ENCODE data around the gene PCDH17. TPM values are rescaled to one million over a fixed set of nuclear protein-coding genes. Genes with fewer than 3 reads are reported as not detected.
A peak's percentile ranks its signal among the peaks of the same experiment; 100 is the strongest.

The PCDH17 gene
- total RNA-seq (100 to 1,000 TPM; 140 to 240 (median 229) TPM), polyA plus RNA-seq (1 to 10 TPM; 2.7 to 9.1 (median 4.4) TPM)
- long read RNA-seq, donor 1, full-length matches to known transcripts = 6 of 6 reads
- long read RNA-seq, donor 1, partial matches to known transcripts = 0 of 6 reads
- long read RNA-seq, donor 1, other reads (novel, unspliced or antisense) = 0 of 6 reads
- long read RNA-seq, donor 2, full-length matches to known transcripts = 4 of 4 reads
- long read RNA-seq, donor 2, partial matches to known transcripts = 0 of 4 reads
- long read RNA-seq, donor 2, other reads (novel, unspliced or antisense) = 0 of 4 reads

GRCh38 chr13:57631596-57632275 lies at the start of gene PCDH17:
Gene PCDH17, plus strand, starts transcription at chr13:57631744. Its CDS starts 803 bp downstream, at chr13:57632547.
- Histone ChIP-seq H3K27ac (peak within 1 kb of the TSS; percentile 23 to 75 (median 70)), H3K4me3 (peak within 1 kb of the TSS; percentile 38 to 75 (median 58)), H3K4me1 (peaks cover 0 to 41% (median 28%) of the 10 kb centered on the region in 6 donors), H3K27me3 (replicated peaks in 1 of 7) (peaks cover 0 to 82% (median 46%) of the 10 kb centered on the region in 7 donors), H3K9me3 (peaks cover 0 to 21% (median 0%) of the 10 kb centered on the region in 8 donors), H3K36me3 (peaks cover 0 to 13% (median 0%) of the 10 kb centered on the region in 6 donors)
- DNase-seq = peak; percentile 73
- 1 to 2% (median 2%) methylated on average over 26 to 33 of the region's 33 CpGs for WGBS, 5 donors
- intact Hi-C loops (cut with DNase I; ENCODE audit: low total_unique reads) = no loop called here
- TF ChIP-seq POLR2AphosphoS5 (IDR thresholded peaks at IDR 0.05) = peak in 2 of 3 donors; percentile 54 to 81
- TF ChIP-seq, protein P1, sequence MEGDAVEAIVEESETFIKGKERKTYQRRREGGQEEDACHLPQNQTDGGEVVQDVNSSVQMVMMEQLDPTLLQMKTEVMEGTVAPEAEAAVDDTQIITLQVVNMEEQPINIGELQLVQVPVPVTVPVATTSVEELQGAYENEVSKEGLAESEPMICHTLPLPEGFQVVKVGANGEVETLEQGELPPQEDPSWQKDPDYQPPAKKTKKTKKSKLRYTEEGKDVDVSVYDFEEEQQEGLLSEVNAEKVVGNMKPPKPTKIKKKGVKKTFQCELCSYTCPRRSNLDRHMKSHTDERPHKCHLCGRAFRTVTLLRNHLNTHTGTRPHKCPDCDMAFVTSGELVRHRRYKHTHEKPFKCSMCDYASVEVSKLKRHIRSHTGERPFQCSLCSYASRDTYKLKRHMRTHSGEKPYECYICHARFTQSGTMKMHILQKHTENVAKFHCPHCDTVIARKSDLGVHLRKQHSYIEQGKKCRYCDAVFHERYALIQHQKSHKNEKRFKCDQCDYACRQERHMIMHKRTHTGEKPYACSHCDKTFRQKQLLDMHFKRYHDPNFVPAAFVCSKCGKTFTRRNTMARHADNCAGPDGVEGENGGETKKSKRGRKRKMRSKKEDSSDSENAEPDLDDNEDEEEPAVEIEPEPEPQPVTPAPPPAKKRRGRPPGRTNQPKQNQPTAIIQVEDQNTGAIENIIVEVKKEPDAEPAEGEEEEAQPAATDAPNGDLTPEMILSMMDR (IDR thresholded peaks at IDR 0.05 in 8 of 11, conservative IDR thresholded peaks at IDR 0.05 in 3 of 11) = no peak
- TF ChIP-seq POLR2A (IDR thresholded peaks at IDR 0.05) = peak in 1 of 3 donors; percentile 35

- no peaks in the 10 kb centered on the region for H3K36me3 ChIP-seq
- H3K9me3 ChIP-seq = peaks cover 0 to 14% (median 0%) of the 10 kb centered on the region in 8 donors
- intact Hi-C loops (cut with DNase I; ENCODE audit: low total_unique reads) = no loop called here
- whole genome bisulfite sequencing, 5 donors = 72 to 90% (median 78%) methylated on average over 6 of the region's 6 CpGs
- H3K4me1 ChIP-seq = no peaks in the 10 kb centered on the region
- TF ChIP-seq, protein P1 (IDR thresholded peaks at IDR 0.05 in 8 of 11, conservative IDR thresholded peaks at IDR 0.05 in 3 of 11) = no peak
- TF ChIP-seq POLR2A (IDR thresholded peaks at IDR 0.05) (no peak), POLR2AphosphoS5 (IDR thresholded peaks at IDR 0.05) (no peak)
- H3K27me3 ChIP-seq (replicated peaks in 1 of 7) = no peaks in the 10 kb centered on the region
- H3K27ac ChIP-seq = no peak overlapping the region
- DNase-seq = peak; percentile 58
- no peak overlapping the region for H3K4me3 ChIP-seq
Measured at GRCh38 chr13:57582032-57582431, 49.5 kb upstream of the PCDH17 start.

DNA sequence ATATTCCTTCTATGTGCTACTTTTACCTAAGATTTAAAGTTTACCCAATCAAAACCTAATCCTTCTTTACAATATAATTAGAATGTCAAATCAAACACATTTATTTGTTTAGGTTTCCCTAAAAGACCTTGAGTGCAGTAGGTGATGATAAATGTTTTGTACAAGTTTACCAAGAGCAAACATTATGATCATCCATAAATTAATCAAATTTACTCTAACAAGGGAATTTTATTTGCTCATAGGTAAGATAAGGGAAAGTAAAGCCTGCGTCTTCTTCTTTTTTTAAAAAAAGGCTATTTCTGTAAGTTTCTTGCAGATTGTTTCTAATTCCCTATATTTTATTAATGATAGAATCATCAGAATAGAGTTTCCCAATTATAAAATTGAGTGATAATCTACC lies 48.0 kb upstream of the PCDH17 start:
- TF ChIP-seq POLR2AphosphoS5 (IDR thresholded peaks at IDR 0.05) = no peak
- TF ChIP-seq, protein P1 (IDR thresholded peaks at IDR 0.05 in 8 of 11, conservative IDR thresholded peaks at IDR 0.05 in 3 of 11) = no peak
- TF ChIP-seq POLR2A (IDR thresholded peaks at IDR 0.05) = no peak

DNA sequence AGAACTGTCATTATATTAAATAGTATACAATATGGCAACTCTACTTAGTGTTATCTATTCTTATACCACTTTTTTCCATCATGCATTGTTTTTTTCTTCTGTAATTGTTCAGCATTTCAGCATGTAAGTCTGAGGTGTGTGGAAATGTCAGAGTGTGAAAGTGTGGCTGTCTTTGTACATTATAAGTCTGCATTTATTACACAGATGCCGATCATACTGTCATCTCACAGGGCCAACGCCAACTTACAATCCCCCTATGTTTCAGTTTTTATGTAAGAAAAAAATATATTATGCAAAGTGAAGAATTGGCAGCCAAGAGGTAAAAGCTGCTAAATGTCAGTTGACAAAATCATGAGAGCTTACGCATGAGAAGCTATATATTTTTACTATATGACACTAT lies 42.9 kb upstream of the PCDH17 start:
- no peaks in the 10 kb centered on the region for H3K4me1 ChIP-seq

More for the DNA sequence above, 48.0 kb upstream of the PCDH17 start:
- Histone ChIP-seq H3K4me1 (no peaks in the 10 kb centered on the region), H3K9me3 (peaks cover 0 to 14% (median 0%) of the 10 kb centered on the region in 8 donors), H3K4me3 (no peak overlapping the region), H3K27me3 (replicated peaks in 1 of 7) (no peaks in the 10 kb centered on the region), H3K36me3 (no peaks in the 10 kb centered on the region), H3K27ac (no peak overlapping the region)
- 83 to 91% (median 86%) methylated on average over 1 of the region's 1 CpG for WGBS, 5 donors
- DNase-seq = no peak
- intact Hi-C loops (cut with DNase I; ENCODE audit: low total_unique reads) = no loop called here

More for the DNA sequence above, 42.9 kb upstream of the PCDH17 start:
- TF ChIP-seq, protein P1 (IDR thresholded peaks at IDR 0.05 in 8 of 11, conservative IDR thresholded peaks at IDR 0.05 in 3 of 11) = no peak
- TF ChIP-seq POLR2AphosphoS5 (IDR thresholded peaks at IDR 0.05) (no peak), POLR2A (IDR thresholded peaks at IDR 0.05) (no peak)
- Histone ChIP-seq H3K27me3 (replicated peaks in 1 of 7) (no peaks in the 10 kb centered on the region), H3K27ac (no peak overlapping the region), H3K36me3 (no peaks in the 10 kb centered on the region), H3K9me3 (peaks cover 0 to 4% (median 0%) of the 10 kb centered on the region in 8 donors), H3K4me3 (no peak overlapping the region)
- 91 to 96% (median 94%) methylated on average over 3 of the region's 3 CpGs for WGBS, 5 donors
- intact Hi-C loops (cut with DNase I; ENCODE audit: low total_unique reads) = no loop called here
- DNase-seq = no peak

Data from spleen (tissue), 13 donors.